HS-27A (cell line): ENCODE results near the gene FER.
"Not testable (repeated sequence)": the region's sequence is repeated elsewhere in the genome, so short reads cannot be mapped to it uniquely, and the experiment has no call there.

ENCODE experiments used
- DNase-seq: peaks from one replicate; pipeline ENCODE4 v3.0.0-alpha.2; 2012; ENCODE audit warnings: low read depth, missing footprints

The FER gene

DNA sequence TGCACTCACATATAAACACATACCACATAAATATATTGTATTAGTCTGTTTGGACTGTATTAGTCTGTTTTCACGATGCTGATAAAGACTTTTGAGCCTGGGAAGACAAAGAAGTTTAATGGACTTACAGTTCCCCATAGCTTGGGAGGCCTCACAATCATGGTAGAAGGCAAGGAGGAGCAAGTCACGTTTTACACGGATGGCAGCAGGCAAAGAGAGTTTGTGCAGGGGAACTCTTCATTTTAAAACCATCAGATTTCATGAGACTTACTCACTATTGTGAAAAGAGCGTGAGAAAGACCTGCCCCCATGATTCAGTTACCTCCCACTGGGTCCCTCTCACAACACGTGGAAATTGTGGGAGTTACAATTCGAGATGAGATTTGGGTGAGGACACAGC is 133.4 kb downstream of the FER start:
- no peak for DNase-seq

DNA sequence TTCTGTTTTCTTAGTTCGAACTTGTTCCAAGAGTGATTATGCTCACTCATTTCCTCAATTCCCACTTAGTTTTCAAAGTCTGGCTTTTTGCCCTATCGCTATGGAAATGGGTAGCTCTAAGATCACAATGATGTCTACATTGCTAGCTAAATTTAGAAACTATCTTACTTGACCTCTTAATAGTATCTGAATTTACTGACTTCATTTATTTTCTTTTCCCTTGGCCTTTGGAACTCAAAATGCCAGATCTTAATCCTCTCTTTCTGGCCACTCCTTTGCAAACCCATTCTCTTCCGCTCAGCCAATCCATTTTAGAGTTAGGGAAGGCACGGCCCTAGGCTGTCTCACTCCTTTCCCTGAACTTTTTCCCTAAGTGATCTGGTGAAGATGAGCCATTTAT is 137.0 kb downstream of the FER start:
- no peak for DNase-seq

DNA sequence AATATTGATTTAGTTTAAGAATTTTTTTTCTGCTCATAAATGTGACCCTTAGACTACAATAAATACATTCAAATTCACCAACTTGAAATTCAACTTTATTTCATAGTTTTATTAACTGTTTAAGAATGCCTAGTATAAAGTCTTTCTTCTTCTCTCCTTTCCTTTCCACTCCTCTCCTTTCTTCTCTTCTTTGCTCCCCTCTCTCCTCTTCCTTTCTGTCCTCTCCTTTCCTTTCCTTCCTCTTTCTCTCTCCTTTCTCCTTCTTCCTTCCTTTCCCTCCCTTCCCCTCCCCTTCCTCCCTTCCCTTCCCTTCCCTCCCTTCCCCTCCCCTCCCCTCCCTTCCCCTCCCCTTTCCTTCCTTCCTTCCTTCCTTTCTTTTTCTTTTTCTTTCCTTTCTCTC is 150.6 kb downstream of the FER start:
- DNase-seq: no peak

DNA sequence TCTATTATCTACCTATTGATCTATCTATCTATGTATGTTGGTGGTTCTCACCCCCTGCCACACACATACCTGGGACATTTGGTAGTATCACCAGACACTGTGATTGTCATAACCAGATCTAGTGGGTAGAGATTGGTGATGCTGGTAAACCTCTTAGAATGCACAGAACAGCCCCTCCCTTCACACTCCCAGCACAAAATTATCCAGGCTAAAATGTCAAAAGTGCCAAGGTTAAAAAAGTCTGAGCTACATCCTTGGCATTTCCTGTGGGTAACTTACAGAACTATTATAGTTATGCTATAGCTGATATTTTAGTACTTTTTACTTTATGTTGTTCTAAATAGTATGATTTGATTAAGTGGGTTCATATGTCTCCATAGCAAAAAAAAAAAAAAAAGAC is 151.0 kb downstream of the FER start:
- DNase-seq: no peak

DNA sequence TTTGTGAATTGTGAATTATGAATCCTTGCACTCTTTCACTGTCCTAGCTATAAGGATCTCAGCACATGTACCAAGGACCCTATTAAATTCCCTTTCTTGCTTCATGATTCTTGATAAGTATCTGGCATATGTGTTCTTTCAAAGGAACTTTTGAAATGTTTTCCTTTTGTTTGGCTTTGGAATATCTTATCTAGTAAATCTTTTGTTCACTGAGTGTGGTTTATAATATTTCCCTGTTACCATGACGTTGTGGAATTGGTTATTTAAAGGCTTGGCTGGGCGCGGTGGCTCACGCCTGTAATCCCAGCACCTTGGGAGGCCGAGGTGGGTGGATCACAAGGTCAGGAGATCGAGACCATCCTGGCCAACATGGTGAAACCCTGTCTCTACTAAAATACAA is 151.5 kb downstream of the FER start:
- DNase-seq: not testable (repeated sequence)

DNA sequence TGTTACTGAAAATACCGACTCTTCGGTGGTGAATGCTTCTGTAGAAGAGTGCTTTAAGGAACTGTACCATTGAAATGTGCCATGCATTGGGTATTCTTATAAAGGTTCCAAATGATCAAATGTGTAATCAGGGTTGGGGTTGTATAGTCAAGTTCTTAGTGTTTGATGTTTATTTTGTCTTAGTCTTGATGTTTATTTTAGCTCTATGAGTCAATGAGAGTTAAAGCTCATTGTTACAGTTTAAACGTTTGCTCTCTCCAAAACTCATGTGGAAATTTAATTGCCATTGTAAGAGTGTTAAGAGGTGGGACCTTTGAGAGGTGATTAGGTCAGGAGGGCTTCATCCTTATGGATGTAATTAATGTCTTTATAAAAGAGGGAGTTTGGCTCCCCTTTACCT is 153.0 kb downstream of the FER start:
- DNase-seq: no peak

DNA sequence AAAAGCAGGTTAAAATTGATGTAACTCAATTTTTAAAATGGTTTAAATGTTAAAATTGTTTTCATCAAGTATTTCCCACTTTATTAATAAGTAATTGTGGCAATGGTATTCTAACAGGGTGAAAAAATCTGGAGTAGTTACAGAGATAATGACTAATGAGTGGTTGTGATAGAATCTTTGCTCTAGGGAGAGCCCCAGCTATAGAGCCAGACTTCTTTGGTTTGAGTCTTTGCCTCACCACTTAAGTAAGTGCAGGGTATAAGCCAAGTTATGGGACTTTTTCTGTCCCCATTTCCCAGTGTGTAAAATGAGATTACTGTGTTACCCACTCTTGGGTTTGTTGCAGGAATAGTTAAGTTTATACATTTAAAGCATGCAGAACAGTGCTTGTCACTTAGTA is 158.1 kb downstream of the FER start:
- DNase-seq: no peak

DNA sequence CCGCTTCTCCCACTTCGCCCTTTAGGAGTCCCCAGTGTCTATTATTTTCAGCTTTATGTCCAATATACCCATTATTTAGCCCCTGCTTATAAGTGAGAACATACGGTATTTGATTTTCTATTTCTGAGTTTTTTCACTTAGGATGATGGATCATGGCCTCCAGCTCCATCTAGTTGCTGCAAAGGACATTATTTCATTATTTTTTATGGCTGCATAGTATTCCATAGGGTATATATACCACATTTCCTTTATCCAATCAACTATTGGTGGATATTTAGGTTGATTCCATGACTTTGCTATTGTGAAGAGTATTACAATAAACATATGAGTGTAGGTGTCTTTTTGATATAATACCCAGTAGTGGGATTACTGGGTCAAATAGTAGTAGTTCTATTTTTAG is 162.9 kb downstream of the FER start:
- DNase-seq: no peak

DNA sequence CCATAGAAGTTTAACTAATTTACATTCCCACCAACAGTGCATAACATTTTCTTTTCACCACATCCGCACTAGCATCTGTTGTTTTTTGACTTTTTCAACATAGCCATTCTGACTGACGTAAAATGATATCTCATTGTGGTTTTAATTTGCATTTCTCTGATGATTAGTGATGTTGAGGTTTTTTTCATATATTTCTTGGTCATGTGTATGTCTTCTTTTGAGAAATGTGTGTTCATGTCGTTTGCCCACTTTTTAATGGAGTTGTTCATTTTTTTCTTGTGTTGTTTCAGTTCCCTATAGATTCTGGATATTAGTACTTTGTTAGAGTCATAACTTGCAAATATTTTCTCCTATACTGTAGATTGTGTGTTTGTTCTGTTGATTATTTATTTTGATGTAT is 163.4 kb downstream of the FER start:
- no peak for DNase-seq

DNA sequence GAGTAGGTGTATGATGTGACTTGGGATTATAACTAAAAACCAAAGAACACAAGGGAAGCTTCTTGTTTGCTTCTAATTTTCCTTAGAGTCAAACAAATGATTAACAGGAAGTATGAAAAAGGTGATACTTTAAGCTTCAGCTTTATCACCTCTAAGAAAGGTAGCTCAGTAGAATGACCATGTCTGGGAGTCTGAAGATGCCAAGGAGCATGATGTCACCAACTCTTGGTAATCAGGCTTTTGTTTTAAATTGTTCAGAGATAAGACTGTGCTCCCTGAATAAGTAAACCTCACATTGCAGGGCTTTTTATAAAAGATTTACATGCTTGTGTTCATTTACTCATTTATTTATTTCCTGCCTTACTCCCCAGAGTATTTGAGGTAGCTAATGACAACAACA is 169.9 kb downstream of the FER start:
- DNase-seq: no peak

DNA sequence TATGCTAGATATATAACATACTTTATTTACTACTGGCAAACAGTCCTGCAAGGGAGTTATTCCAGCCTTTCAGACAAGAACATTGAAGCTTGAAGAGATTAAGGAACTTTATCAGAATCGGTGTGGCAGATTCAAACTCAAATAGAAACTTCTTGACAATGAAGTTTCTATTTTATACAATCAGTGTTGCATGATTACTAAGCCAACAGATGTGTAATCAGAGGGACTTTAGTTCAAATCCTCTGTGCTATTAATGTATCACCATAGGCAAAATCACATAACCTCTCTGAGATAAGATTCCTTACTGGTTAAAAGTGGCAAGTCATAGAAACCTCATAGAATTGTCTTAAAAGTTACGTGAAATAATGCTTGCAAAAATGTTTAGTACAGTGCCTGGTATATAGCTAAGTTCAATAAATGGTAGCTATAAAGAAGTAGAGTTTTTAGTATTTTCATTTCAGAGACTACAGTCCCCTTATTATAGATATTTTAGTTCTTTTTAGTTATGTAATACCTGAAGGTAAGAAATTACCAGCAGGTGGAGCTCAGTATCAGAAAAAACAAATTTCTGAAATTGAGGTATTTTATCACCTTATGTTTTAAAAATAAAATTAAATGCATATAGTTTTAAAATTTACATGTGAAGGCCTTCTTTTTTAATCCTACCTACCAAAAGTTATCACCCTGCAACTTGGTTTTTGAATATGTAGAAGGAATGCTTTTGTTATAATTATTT is 172.1 kb downstream of the FER start:
- no peak for DNase-seq

DNA sequence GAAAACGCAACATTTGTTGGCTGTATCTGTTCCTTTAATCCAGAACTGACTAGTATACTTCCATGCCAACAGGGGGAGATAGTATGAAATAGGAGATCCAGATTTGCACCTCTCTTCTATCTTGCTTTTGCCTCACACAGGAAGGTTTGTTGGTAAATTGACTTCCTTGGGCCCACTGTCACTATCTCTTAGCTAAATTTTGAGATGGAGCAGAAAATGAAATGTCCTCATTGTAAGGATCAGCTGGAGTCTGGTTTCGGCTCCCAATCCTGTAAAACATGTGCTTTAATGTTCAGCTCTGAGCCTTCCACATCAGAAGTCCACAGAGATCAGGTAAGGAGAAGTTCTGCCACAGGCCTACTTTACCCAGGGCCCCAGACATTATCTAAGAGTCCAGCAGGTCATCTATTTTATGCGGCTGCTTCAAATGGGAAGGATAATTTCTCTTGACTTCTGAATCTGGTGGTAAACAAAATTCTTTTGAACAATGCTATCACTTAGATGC is 176.8 kb downstream of the FER start:
- no peak for DNase-seq

DNA sequence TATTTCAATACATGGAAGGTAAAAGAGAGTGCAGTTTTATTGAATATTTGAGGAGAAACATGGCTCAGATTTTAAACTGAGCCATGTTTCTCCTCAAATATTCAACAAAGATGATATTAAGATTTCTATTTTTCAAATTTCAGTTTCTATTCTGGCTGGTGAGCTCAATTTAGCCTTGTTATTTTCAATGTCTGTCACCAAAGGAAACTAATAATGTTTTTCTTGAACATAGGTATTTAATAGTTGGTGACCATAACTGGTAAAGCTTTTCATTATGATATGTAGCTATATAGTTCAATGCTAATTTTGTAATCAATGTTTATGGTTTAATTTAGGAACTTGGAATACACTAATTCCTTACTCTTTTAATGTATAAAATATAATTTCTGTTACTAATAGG is 177.4 kb downstream of the FER start:
- DNase-seq: no peak

DNA sequence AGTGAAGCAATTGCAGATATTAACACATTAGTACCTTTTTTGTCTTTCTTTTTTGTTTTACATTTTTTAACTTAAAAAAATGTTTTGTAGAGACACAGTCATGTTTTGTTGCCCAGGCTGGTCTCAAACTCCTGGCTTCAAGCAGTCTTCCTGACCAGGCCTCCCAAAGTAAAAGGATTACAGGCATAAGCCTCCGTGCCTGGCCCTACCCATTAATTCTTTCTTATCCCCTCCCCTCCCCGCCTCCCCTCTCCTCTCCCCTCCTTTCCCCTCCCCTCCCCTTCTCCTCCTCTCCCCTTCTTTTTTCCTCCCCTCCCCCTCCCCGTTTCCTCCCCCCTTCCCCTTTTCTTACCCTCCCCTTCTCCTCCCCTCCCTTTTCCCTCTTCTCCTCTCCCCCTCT is 182.4 kb downstream of the FER start:
- DNase-seq: no peak

DNA sequence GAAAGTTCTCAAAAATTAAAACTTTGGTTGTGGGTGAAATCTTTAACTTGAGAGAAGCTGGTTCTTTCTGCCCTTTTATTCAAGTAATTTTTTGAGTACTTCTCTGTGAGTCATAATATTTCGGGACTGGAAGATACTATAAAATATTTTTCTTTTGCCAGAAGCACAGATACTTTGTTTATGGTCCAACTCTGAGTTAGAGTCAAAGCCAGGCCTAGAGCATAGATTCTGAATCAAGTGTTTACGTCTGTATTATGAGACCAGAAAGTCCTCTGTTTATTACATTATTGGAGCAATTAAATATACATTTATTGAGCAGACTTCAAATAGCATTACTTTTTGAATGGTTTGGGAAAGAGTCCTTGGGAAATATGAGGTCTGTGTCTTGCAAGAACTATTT is 187.9 kb downstream of the FER start:
- no peak for DNase-seq

DNA sequence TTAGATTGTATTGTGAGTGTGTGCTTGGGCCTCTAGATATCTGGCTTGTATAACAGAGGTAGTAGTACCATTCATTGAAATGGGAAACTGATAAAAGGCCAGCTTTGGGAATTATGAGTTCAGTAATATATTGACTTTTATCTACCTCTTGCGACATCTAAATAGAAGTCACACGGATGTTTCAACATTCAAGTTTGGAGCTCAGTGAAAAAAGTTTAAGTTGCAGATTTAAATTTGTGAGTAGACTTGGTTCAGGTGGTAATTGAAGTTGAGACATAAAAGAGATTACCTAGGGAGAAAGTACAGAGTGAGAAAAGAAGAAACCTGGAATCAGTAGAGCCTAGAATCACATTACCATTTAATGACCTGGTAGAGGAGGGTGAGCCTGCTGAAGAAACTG is 189.5 kb downstream of the FER start:
- no peak for DNase-seq

DNA sequence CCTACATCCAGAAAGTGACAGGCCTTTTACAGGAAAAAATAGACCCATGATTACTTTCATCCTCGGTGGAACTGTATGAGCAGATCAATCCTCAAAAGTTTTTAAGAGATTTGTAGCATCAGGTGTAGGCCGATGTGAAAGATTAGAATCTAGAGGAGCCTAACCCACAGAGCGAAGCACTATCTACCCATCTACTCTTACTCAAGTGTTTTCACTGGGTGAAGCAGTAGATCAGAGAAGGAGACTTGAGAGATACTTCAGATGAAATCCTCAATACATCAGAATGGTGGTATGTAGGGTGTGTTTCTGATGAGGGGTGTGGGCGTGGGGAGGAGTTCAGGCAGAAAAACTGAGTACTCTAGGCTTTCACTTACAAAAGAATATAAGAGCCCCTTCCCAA is 192.8 kb downstream of the FER start:
- DNase-seq: no peak

DNA sequence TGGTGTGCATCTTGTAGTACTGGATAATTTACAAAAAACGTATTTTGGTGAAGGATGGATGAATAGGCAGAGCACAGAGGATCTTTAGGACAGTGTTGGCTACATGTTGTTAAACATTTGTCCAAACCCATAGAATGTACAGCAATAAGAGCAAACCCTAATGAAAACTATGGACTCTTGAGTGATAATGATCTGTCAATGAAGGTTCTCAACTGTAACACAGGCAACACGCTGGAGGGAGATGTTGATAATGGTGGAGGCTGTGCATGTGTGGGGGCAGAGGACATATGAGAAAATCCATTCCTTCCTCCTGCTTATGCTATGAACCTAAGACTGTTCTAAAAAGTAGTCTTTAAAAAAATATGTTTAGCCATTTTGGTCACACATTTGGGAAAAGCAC is 194.0 kb downstream of the FER start:
- DNase-seq: no peak

DNA sequence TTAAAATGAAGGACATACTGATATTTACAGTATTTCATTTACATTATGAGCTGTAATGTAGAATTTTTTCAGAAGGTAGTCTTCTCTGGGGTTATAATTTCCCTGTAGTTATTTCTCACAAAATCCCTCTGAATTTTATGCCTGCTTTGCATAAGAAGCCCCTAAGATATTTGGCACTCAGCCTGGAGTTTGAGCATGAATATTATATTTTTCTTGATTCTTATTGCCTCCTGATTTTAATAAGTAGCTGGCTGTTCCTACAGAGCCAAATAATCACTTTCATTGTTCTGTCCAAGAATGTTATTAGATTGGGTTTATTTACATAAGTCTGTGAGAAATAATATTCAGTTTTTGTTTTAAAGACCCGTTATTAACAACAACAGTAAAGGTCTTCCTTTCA is 195.0 kb downstream of the FER start:
- DNase-seq: no peak

DNA sequence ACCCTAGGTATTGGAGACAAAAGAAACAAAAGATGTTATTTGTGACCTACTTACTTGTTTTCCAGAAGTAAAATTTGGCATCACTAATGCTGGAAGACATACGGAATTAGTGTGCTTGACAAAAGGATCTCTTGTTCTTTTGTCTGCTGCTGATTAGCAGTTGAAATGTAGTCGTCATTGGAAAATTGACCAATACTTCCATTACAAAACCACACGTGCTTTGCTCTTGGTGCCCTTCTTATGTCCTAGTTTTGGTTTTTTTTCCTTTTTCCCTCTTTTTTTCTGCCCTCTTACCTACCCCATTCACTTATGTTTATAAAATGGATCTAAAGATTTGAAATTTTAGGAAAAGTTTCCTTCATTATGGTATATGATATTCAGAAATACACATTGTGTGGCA is 197.4 kb downstream of the FER start:
- DNase-seq: no peak

DNA sequence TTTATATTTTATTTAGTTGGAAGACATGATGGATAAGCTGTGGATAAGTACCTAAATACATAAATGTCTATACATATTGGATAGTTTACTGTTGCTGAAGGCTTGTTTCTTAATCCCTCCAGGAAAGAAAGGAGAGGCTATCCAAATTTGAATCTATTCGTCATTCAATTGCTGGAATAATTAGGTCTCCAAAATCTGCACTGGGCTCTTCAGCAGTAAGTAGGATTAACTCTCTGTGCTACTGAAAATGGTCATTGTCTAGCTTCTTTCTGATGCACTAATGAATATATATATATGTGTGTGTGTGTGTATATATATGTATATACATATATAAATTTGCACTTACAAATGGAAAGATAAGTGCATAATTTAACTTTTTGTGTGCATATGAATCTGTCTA is 198.3 kb downstream of the FER start:
- no peak for DNase-seq

DNA sequence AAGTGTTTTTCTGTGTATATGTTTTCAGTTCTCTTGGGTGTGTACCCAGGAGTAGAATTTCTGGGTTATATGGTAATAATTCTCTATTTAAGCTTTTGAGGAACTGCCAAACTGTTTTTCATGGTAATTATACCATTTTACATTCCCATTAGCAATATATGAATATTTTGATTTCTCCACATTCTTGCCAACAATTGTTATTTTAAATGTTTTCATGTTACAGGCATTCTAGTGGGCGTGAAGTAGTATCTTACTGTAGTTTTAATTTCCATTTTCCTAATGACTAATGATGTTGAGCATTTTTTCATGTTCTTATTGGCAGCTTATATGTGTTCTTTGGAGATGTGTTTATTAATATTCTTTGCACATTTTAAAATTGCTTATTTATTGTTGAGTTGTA is 199.5 kb downstream of the FER start:
- no peak for DNase-seq

DNA sequence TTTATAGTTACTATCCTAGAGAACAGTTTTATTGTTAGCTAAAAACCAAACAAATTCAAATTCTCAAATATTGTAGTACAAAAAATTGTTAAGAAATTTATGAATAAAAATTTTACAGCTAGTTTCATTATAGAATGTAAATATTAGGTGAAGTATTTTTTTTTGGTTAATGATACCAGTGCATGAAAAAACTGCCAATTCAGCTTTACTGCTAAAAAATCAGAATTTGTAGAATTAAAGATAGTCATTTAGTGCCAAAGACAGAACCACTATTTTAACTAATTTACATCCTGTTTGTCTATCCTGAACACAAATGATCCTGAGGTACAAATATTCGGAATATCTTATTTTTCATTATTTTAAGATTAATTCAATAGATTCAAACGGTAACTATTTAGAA is 202.6 kb downstream of the FER start:
- DNase-seq: no peak

DNA sequence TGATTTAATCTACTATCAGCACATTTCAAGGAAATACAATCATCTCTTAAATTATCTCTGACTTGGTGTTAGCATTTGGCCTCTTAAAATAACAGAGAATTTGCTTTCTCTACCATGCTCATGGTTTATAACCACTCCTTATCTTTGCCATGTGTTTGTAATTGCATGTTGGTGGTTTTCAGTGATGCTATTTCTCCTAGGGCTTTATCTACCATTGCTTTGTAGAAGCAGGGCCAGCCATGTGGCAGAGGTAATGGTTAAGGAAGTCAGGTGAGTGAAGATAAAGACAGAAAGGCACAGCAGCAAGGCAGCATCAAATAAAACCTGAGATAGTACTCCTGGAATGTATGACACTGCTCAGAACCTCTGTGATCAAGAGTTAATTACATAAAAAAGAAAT is 206.2 kb downstream of the FER start:
- DNase-seq: no peak

DNA sequence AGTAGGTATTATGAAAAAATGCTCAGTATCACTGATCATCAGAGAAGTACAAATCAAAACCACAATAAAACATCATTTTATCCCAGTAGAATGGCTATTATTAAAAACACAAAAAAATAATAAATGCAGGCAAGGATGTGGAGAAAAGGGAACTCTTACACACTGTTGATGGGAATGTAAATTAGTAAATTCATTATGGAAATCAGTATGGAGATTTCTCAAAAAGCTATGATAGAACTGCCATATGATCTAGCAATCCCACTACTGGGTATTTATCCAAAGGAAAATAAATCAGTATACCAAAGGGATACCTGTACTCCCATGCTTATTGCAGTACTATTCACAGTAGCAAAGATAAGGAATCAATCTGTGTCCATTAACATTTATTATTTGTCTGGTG is 209.6 kb downstream of the FER start:
- no peak for DNase-seq
